K562 (cell line): ENCODE results near the gene NR1I3. TPM values are rescaled to one million over a fixed set of nuclear protein-coding genes. Genes with fewer than 3 reads are reported as not detected.

Experiments used
- HMGN3 ChIP-seq: IDR thresholded peaks from 2 replicates; pipeline ENCODE4 v1.6.1; 2011; ENCODE audit warnings: borderline replicate concordance, low read depth, mild to moderate bottlenecking, mixed read lengths, low read length; ENCODE audit not compliant: insufficient read length; ENCODE audit errors: extremely low read depth
- HNRNPL ChIP-seq: fragments of 200-400 bp; formaldehyde crosslinking; IDR thresholded peaks from 2 replicates; pipeline ENCODE4 v1.6.1; 2017; ENCODE audit warnings: low read depth, mild to moderate bottlenecking, low read length
- HOXB6 ChIP-seq: fragments of 250-450 bp; sonication (Bioruptor Pico); IDR thresholded peaks from 2 replicates; pipeline ENCODE4 v1.5.1; 2022; ENCODE audit warnings: mild to moderate bottlenecking, borderline replicate concordance
- KLF13 ChIP-seq: fragments of 450-650 bp; IDR thresholded peaks from 2 replicates; pipeline ENCODE4 v1.6.1; 2016; ENCODE audit warnings: missing genetic modification characterization, low read depth, mild to moderate bottlenecking, missing compliant biosample characterization, moderate library complexity, borderline replicate concordance
- SFPQ ChIP-seq: fragments of 200-400 bp; formaldehyde crosslinking; IDR thresholded peaks from 2 replicates; pipeline ENCODE4 v1.6.1; 2017; ENCODE audit warnings: mild to moderate bottlenecking, low read depth, low read length, moderate library complexity
- TCFL5 ChIP-seq: fragments of 250-450 bp; sonication (Bioruptor Pico); conservative IDR thresholded peaks from 2 replicates; pipeline ENCODE4 v1.6.1; 2021; ENCODE audit warnings: mild to moderate bottlenecking, moderate library complexity, matching md5 sums
- TGIF2 ChIP-seq: sonication (generic); formaldehyde crosslinking; IDR thresholded peaks from 2 replicates; pipeline ENCODE4 v1.8.1; 2022; ENCODE audit warnings: mild to moderate bottlenecking, missing genetic modification reagents, moderate library complexity
- ZBTB33 ChIP-seq: sonication (generic); formaldehyde crosslinking; IDR thresholded peaks from 2 replicates; pipeline ENCODE4 v1.8.1; 2023; ENCODE audit warnings: mild to moderate bottlenecking, missing genetic modification reagents
- polyA plus RNA-seq, 8 experiments: library from polyadenylated mRNA; depleted of rRNA in 4 of 8; stranded (reverse) in 5 of 8; unstranded in 3 of 8; fragments of >200 nt; fragmentation: Nextera tagmentation in 2 of 8; fragmentation: Illumina TruSeq in 1 of 8; extraction: Ambion mirVana in 2 of 8; extraction: Trizol in 1 of 8; gene quantifications; 2 replicates each; pipeline versions ENCODE4 v1.2.1 to v1.2.3, GENCODE V29; 2011 to 2014; ENCODE audit warnings: inconsistent platforms in 1 of 8, missing spikeins in 1 of 8
- total RNA-seq, 7 experiments: library from RNA; depleted of rRNA in 6 of 7; stranded (reverse); fragments of >200 nt in 6 of 7; fragmentation: Illumina TruSeq in 2 of 7; extraction: Trizol in 2 of 7; gene quantifications; 2 replicates each; pipeline versions ENCODE4 v1.2.1 to v1.2.3, GENCODE V29; 2011 to 2021; ENCODE audit warnings: low replicate concordance in 1 of 7
- TF ChIP-seq, protein P1 (sequence below): IDR thresholded peaks from 2 replicates; pipeline ENCODE4 v1.6.1; 2012; ENCODE audit warnings: low read depth, low read length, improper control_type of control experiment, borderline replicate concordance
- TF ChIP-seq, protein P2 (sequence below): sonication (generic); formaldehyde crosslinking; IDR thresholded peaks from 2 replicates; pipeline ENCODE4 v1.9.0; 2022; ENCODE audit warnings: mild to moderate bottlenecking, missing genetic modification reagents
- TF ChIP-seq, protein P3 (sequence below): IDR thresholded peaks from 2 replicates; pipeline ENCODE4 v1.6.1; 2016; ENCODE audit warnings: missing genetic modification characterization, missing compliant biosample characterization
- TF ChIP-seq, protein P4 (sequence below): fragments of 450-650 bp; IDR thresholded peaks from 2 replicates; pipeline ENCODE4 v1.6.1; 2016; ENCODE audit warnings: borderline replicate concordance

NR1I3 gene
- total and polyA plus RNA-seq, 9 of the 15 experiments (the other 6 are each of a cell fraction or from before 2014, with no cell fraction given) = 0.11 TPM; not detected in 8

- TF ChIP-seq TCFL5 (CRISPR knock-in tag) = no peak
- TF ChIP-seq HMGN3 = no peak
- TF ChIP-seq, protein P1, sequence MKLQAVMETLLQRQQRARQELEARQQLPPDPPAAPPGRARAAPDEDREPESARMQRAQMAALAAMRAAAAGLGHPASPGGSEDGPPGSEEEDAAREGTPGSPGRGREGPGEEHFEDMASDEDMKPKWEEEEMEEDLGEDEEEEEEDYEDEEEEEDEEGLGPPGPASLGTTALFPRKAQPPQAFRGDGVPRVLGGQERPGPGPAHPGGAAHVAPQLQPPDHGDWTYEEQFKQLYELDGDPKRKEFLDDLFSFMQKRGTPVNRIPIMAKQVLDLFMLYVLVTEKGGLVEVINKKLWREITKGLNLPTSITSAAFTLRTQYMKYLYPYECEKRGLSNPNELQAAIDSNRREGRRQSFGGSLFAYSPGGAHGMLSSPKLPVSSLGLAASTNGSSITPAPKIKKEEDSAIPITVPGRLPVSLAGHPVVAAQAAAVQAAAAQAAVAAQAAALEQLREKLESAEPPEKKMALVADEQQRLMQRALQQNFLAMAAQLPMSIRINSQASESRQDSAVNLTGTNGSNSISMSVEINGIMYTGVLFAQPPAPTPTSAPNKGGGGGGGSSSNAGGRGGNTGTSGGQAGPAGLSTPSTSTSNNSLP = peak; percentile 99
- TF ChIP-seq, protein P2, sequence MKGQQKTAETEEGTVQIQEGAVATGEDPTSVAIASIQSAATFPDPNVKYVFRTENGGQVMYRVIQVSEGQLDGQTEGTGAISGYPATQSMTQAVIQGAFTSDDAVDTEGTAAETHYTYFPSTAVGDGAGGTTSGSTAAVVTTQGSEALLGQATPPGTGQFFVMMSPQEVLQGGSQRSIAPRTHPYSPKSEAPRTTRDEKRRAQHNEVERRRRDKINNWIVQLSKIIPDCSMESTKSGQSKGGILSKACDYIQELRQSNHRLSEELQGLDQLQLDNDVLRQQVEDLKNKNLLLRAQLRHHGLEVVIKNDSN (CRISPR knock-in tag) = no peak
- TF ChIP-seq TGIF2 = no peak
- no peak for TF ChIP-seq HNRNPL
- TF ChIP-seq, protein P3, sequence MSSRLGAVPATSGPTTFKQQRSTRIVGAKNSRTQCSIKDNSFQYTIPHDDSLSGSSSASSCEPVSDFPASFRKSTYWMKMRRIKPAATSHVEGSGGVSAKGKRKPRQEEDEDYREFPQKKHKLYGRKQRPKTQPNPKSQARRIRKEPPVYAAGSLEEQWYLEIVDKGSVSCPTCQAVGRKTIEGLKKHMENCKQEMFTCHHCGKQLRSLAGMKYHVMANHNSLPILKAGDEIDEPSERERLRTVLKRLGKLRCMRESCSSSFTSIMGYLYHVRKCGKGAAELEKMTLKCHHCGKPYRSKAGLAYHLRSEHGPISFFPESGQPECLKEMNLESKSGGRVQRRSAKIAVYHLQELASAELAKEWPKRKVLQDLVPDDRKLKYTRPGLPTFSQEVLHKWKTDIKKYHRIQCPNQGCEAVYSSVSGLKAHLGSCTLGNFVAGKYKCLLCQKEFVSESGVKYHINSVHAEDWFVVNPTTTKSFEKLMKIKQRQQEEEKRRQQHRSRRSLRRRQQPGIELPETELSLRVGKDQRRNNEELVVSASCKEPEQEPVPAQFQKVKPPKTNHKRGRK (tag) = no peak
- no peak for TF ChIP-seq ZBTB33 (CRISPR knock-in tag)
- TF ChIP-seq SFPQ = no peak
- TF ChIP-seq, protein P4, sequence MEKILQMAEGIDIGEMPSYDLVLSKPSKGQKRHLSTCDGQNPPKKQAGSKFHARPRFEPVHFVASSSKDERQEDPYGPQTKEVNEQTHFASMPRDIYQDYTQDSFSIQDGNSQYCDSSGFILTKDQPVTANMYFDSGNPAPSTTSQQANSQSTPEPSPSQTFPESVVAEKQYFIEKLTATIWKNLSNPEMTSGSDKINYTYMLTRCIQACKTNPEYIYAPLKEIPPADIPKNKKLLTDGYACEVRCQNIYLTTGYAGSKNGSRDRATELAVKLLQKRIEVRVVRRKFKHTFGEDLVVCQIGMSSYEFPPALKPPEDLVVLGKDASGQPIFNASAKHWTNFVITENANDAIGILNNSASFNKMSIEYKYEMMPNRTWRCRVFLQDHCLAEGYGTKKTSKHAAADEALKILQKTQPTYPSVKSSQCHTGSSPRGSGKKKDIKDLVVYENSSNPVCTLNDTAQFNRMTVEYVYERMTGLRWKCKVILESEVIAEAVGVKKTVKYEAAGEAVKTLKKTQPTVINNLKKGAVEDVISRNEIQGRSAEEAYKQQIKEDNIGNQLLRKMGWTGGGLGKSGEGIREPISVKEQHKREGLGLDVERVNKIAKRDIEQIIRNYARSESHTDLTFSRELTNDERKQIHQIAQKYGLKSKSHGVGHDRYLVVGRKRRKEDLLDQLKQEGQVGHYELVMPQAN = peak; percentile 97
- no peak for TF ChIP-seq KLF13 (tag)
- no peak for TF ChIP-seq HOXB6
These were observed 12.3 kb downstream of the NR1I3 start, which contains the start of gene TOMM40L (continued) for GRCh38 chr1:161225534-161226319.
